ENCODE data around the gene MLLT10. TPM values are rescaled to one million over a fixed set of nuclear protein-coding genes. Genes with fewer than 3 reads are reported as not detected.
A peak's percentile ranks its signal among the peaks of the same experiment; 100 is the strongest.

MLLT10 gene
- total and polyA plus RNA-seq, 9 of the 15 experiments (the other 6 are each of a cell fraction or from before 2014, with no cell fraction given), result 18.8 to 81.4 (median 64.2) TPM

DNA sequence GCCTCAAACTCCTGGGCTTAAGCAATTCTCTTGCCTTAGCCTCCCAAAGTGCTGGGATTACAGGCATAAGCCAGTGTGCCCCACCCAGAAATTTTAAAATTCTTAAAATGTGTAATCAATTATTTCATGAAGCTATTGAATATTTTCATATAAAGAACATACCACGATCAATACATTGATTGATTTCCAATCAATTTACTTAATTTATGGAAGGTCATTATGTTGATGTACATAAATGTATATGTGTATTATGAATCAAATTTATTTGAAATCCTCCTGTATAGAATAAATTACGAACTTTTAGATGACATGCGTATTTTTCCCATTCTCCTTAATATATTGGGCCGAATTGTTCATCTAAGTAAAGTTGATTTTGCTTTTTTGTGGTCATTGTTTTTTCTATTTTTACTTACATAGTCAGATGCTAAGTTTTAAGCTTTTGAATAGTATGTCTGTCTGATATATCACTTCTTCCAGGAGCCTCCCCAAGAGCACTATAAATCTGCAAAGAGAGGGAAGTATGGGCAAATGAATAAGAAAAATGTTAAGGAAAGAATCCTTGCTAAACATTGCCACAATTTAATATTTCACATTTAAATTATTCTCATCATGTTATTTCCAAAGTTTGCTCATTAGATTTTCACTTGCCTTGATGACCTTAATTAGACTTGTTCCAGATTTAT, 43.9 kb upstream of the MLLT10 start:
- in situ Hi-C loops (cut with MboI), result loop anchor here (25.0 kb wide), 1 partner anchor 447 kb away; no protein-coding TSS in a partner anchor
- no peaks in the 10 kb centered on the region for H3K27me3 ChIP-seq (ENCODE audit: control insufficient read depth in 2 of 2, insufficient read depth in 2 of 2, low read length in 2 of 2)

More for the DNA sequence above, 43.9 kb upstream of the MLLT10 start:
- Histone ChIP-seq H3K36me3 (ENCODE audit: control insufficient read depth, insufficient read depth, low read length) (no peaks in the 10 kb centered on the region), H3K9me1 (ENCODE audit: control insufficient read depth, insufficient read depth, low read length) (no peaks in the 10 kb centered on the region), H3K9me3 (replicated peaks; ENCODE audit: control insufficient read depth, insufficient read depth, low read depth, low read length) (no peaks in the 10 kb centered on the region; the same call in 1 of the 2 replicates), H3K27ac (ENCODE audit: extremely low read depth, low read depth, low read length) (no peak overlapping the region), H4K20me1 (replicated peaks; ENCODE audit: control insufficient read depth, insufficient read depth, low read length) (no peaks in the 10 kb centered on the region), H3K79me2 (ENCODE audit: control insufficient read depth, insufficient read depth, low read length) (no peaks in the 10 kb centered on the region), H2AFZ (ENCODE audit: low read depth, low read length) (no peak overlapping the region), H3K9ac (ENCODE audit: insufficient read depth in 1 of 2, low read depth in 2 of 2, low read length in 2 of 2) (no peak overlapping the region), H3K4me3 (no peak overlapping the region), H3K4me1 (replicated peaks in 1 of 2; ENCODE audit: control insufficient read depth in 2 of 2, insufficient read depth in 2 of 2, low read length in 2 of 2) (peaks cover 0 to 11% of the 10 kb centered on the region in 2 experiments; a peak in 2 of 5 replicates), H3K4me2 (ENCODE audit: insufficient read depth, low read length) (no peak overlapping the region)
- WGBS (ENCODE audit: insufficient coverage, low coverage, missing lambda C conversion rate), result 52% methylated on average over 4 of the region's 4 CpGs
- no peak for DNase-seq (ENCODE audit: extremely low read depth in 1 of 4, low spot score in 3 of 4)
- FAIRE-seq, result no peak
- no peak for ATAC-seq
- TF ChIP-seq ZC3H11A (IDR thresholded peaks at IDR 0.05; ENCODE audit: low read depth, low read length) (no peak), SMAD2 (IDR thresholded peaks at IDR 0.05; ENCODE audit: low read depth, low read length) (no peak), RBM17 (IDR thresholded peaks at IDR 0.05; ENCODE audit: borderline replicate concordance, low read depth, low read length) (no peak)
- TF ChIP-seq, protein P1, sequence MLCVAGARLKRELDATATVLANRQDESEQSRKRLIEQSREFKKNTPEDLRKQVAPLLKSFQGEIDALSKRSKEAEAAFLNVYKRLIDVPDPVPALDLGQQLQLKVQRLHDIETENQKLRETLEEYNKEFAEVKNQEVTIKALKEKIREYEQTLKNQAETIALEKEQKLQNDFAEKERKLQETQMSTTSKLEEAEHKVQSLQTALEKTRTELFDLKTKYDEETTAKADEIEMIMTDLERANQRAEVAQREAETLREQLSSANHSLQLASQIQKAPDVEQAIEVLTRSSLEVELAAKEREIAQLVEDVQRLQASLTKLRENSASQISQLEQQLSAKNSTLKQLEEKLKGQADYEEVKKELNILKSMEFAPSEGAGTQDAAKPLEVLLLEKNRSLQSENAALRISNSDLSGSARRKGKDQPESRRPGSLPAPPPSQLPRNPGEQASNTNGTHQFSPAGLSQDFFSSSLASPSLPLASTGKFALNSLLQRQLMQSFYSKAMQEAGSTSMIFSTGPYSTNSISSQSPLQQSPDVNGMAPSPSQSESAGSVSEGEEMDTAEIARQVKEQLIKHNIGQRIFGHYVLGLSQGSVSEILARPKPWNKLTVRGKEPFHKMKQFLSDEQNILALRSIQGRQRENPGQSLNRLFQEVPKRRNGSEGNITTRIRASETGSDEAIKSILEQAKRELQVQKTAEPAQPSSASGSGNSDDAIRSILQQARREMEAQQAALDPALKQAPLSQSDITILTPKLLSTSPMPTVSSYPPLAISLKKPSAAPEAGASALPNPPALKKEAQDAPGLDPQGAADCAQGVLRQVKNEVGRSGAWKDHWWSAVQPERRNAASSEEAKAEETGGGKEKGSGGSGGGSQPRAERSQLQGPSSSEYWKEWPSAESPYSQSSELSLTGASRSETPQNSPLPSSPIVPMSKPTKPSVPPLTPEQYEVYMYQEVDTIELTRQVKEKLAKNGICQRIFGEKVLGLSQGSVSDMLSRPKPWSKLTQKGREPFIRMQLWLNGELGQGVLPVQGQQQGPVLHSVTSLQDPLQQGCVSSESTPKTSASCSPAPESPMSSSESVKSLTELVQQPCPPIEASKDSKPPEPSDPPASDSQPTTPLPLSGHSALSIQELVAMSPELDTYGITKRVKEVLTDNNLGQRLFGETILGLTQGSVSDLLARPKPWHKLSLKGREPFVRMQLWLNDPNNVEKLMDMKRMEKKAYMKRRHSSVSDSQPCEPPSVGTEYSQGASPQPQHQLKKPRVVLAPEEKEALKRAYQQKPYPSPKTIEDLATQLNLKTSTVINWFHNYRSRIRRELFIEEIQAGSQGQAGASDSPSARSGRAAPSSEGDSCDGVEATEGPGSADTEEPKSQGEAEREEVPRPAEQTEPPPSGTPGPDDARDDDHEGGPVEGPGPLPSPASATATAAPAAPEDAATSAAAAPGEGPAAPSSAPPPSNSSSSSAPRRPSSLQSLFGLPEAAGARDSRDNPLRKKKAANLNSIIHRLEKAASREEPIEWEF (CRISPR knock-in tag; IDR thresholded peaks at IDR 0.05), result peak; percentile 92
- ChIA-PET CTCF (ENCODE audit: low intra/inter-chr PET ratio) (no interaction called here), POLR2A (interaction anchor here (0.7 to 1.0 kb wide), 3 partner anchors 25 to 242 kb away, joined by 3 read pairs; no protein-coding TSS in a partner anchor)
- intact Hi-C loops (cut with micrococcal nuclease), result loop anchor here (5.0 to 10.0 kb wide), 2 partner anchors 115 to 213 kb away; no protein-coding TSS in a partner anchor
- no TSS peak for BruUV-seq (replicated peaks)
